NCI-H524 treated with DMSO at 0.1 percent for 48 hours (cell line): ENCODE data around the gene HID1.
"Not testable (repeated sequence)": the region's sequence is repeated elsewhere in the genome, so short reads cannot be mapped to it uniquely, and the experiment has no call there.

Experiments used
- DNase-seq: peaks from one replicate; lab custom pipeline; 2025; lab: John Stamatoyannopoulos, UW

The HID1 gene

GRCh38 chr17:74972107-74972972 is at the start of gene HID1:
HID1 (minus strand) TSS chr17:74972759; CDS start chr17:74972656, 103 bp downstream.
- no peak for DNase-seq

- no peak for DNase-seq
These were observed 48.0 kb upstream of the HID1 start for GRCh38 chr17:75020331-75021110.

GRCh38 chr17:75019710-75020109 is 47.2 kb upstream of the HID1 start:
- no peak for DNase-seq

GRCh38 chr17:75019146-75019545 is 46.6 kb upstream of the HID1 start:
- DNase-seq, result no peak

- no peak for DNase-seq
These were observed 40.6 kb upstream of the HID1 start for GRCh38 chr17:75013092-75013559.

GRCh38 chr17:75012346-75013091 is 40.0 kb upstream of the HID1 start, which contains the start of gene MRPL58:
MRPL58 (plus strand) TSS chr17:75012670; CDS start chr17:75012687, 17 bp downstream.
- DNase-seq, result peak; percentile 89

- DNase-seq, result no peak
These were observed 39.5 kb upstream of the HID1 start for GRCh38 chr17:75012096-75012345.

- peak; percentile 38 for DNase-seq
These were observed 39.0 kb upstream of the HID1 start for GRCh38 chr17:75011401-75012095.

GRCh38 chr17:75010683-75011400 is 38.3 kb upstream of the HID1 start:
- peak; percentile 95 for DNase-seq

- DNase-seq, result no peak
These were observed 36.7 kb upstream of the HID1 start for GRCh38 chr17:75009139-75009724.

GRCh38 chr17:75008373-75008772 is 35.8 kb upstream of the HID1 start:
- no peak for DNase-seq

- no peak for DNase-seq
These were observed 34.1 kb upstream of the HID1 start for GRCh38 chr17:75006653-75007052.

- not testable (repeated sequence) for DNase-seq
These were observed 33.5 kb upstream of the HID1 start for GRCh38 chr17:75006084-75006483.

- no peak for DNase-seq
These were observed 32.7 kb upstream of the HID1 start for GRCh38 chr17:75005291-75005690.

GRCh38 chr17:75004371-75004770 is 31.8 kb upstream of the HID1 start:
- DNase-seq, result no peak

- no peak for DNase-seq
These were observed 31.4 kb upstream of the HID1 start for GRCh38 chr17:75003957-75004355.

- DNase-seq, result no peak
These were observed 30.8 kb upstream of the HID1 start for GRCh38 chr17:75003070-75003956.

GRCh38 chr17:75001915-75002843 is 29.6 kb upstream of the HID1 start:
- no peak for DNase-seq

- no peak for DNase-seq
These were observed 27.0 kb upstream of the HID1 start for GRCh38 chr17:74999523-74999922.
